CD14-positive monocyte (primary cell): Measurements from ENCODE around the gene VASH2. TPM values are rescaled to one million over a fixed set of nuclear protein-coding genes. Genes with fewer than 3 reads are reported as not detected.
A peak's percentile ranks its signal among the peaks of the same experiment; 100 is the strongest.

ENCODE experiments used
- DNase-seq, 3 donors: peaks; one replicate each; pipeline ENCODE4 v3.0.0-alpha.2; 2011 to 2022
- H2AFZ ChIP-seq: 2 replicates; pipeline ENCODE4 v1.6.0; 2012; ENCODE audit warnings: mild to moderate bottlenecking, low read depth, low read length, inconsistent platforms; ENCODE audit not compliant: insufficient read depth, poor library complexity, severe bottlenecking
- H3K27ac ChIP-seq, 2 donors: 1 replicate in 1 of 2; 2 replicates in 1 of 2; pipeline ENCODE4 v1.5.1; 2012 to 2013; ENCODE audit warnings: low read length in 2 of 2, control low read depth in 1 of 2, inconsistent platforms in 1 of 2, low read depth in 1 of 2, mild to moderate bottlenecking in 1 of 2
- H3K27me3 ChIP-seq, 2 donors: one replicate each; pipeline versions ENCODE4 v1.6.0 to v1.6.1; 2011 to 2013; ENCODE audit warnings: low read length in 2 of 2; ENCODE audit not compliant: control insufficient read depth in 2 of 2, insufficient read depth in 2 of 2
- H3K36me3 ChIP-seq, 2 donors: replicated peaks in 1 of 2; 1 replicate in 1 of 2; 2 replicates in 1 of 2; pipeline versions ENCODE4 v1.5.1 to v1.6.1; 2012 to 2013; ENCODE audit warnings: low read length in 2 of 2, control low read depth in 1 of 2, inconsistent platforms in 1 of 2, mild to moderate bottlenecking in 1 of 2; ENCODE audit not compliant: insufficient read depth in 2 of 2, control insufficient read depth in 1 of 2
- H3K4me1 ChIP-seq, 2 donors: 1 replicate in 1 of 2; 2 replicates in 1 of 2; pipeline versions ENCODE4 v1.5.1 to v1.6.1; 2012 to 2013; ENCODE audit warnings: low read length in 2 of 2, control low read depth in 1 of 2, inconsistent platforms in 1 of 2, mild to moderate bottlenecking in 1 of 2, moderate library complexity in 1 of 2; ENCODE audit not compliant: insufficient read depth in 2 of 2, control insufficient read depth in 1 of 2
- H3K4me2 ChIP-seq: replicated peaks from 2 replicates; pipeline ENCODE3; 2012; ENCODE audit warnings: low read length, moderate library complexity, mild to moderate bottlenecking; ENCODE audit not compliant: poor library complexity, severe bottlenecking; ENCODE audit errors: extremely low read depth
- H3K4me3 ChIP-seq, 3 experiments: fragments of 200-600 bp in 1 of 3; sonication (generic) in 1 of 3; replicated peaks in 1 of 3; 1 replicate in 2 of 3; 2 replicates in 1 of 3; pipeline ENCODE4 v1.5.1; 2011 to 2013; ENCODE audit warnings: low read length in 3 of 3, mild to moderate bottlenecking in 3 of 3, control low read depth in 2 of 3, low read depth in 2 of 3, inconsistent platforms in 1 of 3, moderate library complexity in 1 of 3
- H3K79me2 ChIP-seq: 2 replicates; pipeline ENCODE4 v1.6.0; 2012; ENCODE audit warnings: mild to moderate bottlenecking, control low read depth, inconsistent platforms, low read length, moderate library complexity; ENCODE audit not compliant: insufficient read depth
- H3K9ac ChIP-seq: 2 replicates; pipeline ENCODE4 v1.6.0; 2017; ENCODE audit warnings: low read length, mild to moderate bottlenecking; ENCODE audit not compliant: insufficient read depth, poor library complexity, severe bottlenecking
- H3K9me3 ChIP-seq, 2 donors: replicated peaks in 1 of 2; 1 replicate in 1 of 2; 2 replicates in 1 of 2; pipeline versions ENCODE4 v1.5.1 to v1.6.1; 2012 to 2013; ENCODE audit warnings: low read length in 2 of 2, control low read depth in 1 of 2; ENCODE audit not compliant: control insufficient read depth in 1 of 2, insufficient read depth in 1 of 2
- H4K20me1 ChIP-seq: 2 replicates; pipeline ENCODE4 v1.6.0; 2012; ENCODE audit warnings: mild to moderate bottlenecking, low read length, control low read depth, moderate library complexity; ENCODE audit not compliant: insufficient read depth
- H3K27ac Mint-ChIP-seq, 7 donors: one replicate each; pipeline ENCODE4 v1.8.0; 2020; ENCODE audit warnings: mild to moderate bottlenecking in 7 of 7, mixed read lengths in 7 of 7, moderate library complexity in 6 of 7, inconsistent platforms in 2 of 7
- H3K27me3 Mint-ChIP-seq, 3 donors: one replicate each; pipeline ENCODE4 v1.8.0; 2021 to 2022; ENCODE audit warnings: low read depth in 3 of 3, mild to moderate bottlenecking in 3 of 3, mixed read lengths in 3 of 3, moderate library complexity in 3 of 3, inconsistent platforms in 1 of 3
- H3K36me3 Mint-ChIP-seq, 2 donors: one replicate each; pipeline ENCODE4 v1.8.0; 2020; ENCODE audit warnings: mixed read lengths in 2 of 2, inconsistent platforms in 1 of 2, mild to moderate bottlenecking in 1 of 2
- H3K4me1 Mint-ChIP-seq: one replicate; pipeline ENCODE4 v1.8.0; 2020; ENCODE audit warnings: mild to moderate bottlenecking, mixed read lengths
- H3K4me3 Mint-ChIP-seq, 2 donors: one replicate each; pipeline ENCODE4 v1.8.0; 2020; ENCODE audit warnings: mild to moderate bottlenecking in 2 of 2, mixed read lengths in 2 of 2, moderate library complexity in 1 of 2
- H3K9me3 Mint-ChIP-seq, 7 donors: one replicate each; pipeline ENCODE4 v1.8.0; 2020 to 2022; ENCODE audit warnings: mixed read lengths in 7 of 7, mild to moderate bottlenecking in 6 of 7, moderate library complexity in 6 of 7, inconsistent platforms in 2 of 7
- WGBS: methylation state at CpG from one replicate; pipeline ENCODE4 v1.1.5; 2013; ENCODE audit warnings: missing lambda C conversion rate; ENCODE audit not compliant: insufficient coverage; 5-methylcytosine and 5-hydroxymethylcytosine counted together
- intact Hi-C, 2 donors: fragments of 100-400 bp; cut with micrococcal nuclease; formaldehyde crosslinking; loops; one replicate each; pipeline versions ENCODE4 v1.15.0 to v1.15.1; 2023
- polyA plus RNA-seq, 3 donors: library from polyadenylated mRNA; depleted of rRNA in 1 of 3; unstranded in 2 of 3; stranded (reverse) in 1 of 3; fragments of 300-500 nt in 2 of 3; fragments of >200 nt in 1 of 3; fragmentation: Illumina TruSeq in 2 of 3; gene quantifications; 1 replicate in 2 of 3; 2 replicates in 1 of 3; pipeline ENCODE4 v1.2.3, GENCODE V29; 2012 to 2021
- TF ChIP-seq, protein P1 (sequence below): fragments of 200-600 bp; IDR thresholded peaks from one replicate; pipeline ENCODE4 v1.8.0; 2022; ENCODE audit warnings: antibody characterized with exemption, mild to moderate bottlenecking

Gene VASH2
- polyA plus RNA-seq, 3 donors, result 0.07 TPM; not detected in 2

GRCh38 chr1:212980123-212980785 lies 29.9 kb downstream of the VASH2 start:
- TF ChIP-seq, protein P1, sequence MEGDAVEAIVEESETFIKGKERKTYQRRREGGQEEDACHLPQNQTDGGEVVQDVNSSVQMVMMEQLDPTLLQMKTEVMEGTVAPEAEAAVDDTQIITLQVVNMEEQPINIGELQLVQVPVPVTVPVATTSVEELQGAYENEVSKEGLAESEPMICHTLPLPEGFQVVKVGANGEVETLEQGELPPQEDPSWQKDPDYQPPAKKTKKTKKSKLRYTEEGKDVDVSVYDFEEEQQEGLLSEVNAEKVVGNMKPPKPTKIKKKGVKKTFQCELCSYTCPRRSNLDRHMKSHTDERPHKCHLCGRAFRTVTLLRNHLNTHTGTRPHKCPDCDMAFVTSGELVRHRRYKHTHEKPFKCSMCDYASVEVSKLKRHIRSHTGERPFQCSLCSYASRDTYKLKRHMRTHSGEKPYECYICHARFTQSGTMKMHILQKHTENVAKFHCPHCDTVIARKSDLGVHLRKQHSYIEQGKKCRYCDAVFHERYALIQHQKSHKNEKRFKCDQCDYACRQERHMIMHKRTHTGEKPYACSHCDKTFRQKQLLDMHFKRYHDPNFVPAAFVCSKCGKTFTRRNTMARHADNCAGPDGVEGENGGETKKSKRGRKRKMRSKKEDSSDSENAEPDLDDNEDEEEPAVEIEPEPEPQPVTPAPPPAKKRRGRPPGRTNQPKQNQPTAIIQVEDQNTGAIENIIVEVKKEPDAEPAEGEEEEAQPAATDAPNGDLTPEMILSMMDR, result no peak
- Histone ChIP-seq H2AFZ (no peak overlapping the region), H3K79me2 (no peaks in the 10 kb centered on the region), H3K27ac (no peak overlapping the region), H3K4me2 (no peak overlapping the region), H3K9ac (no peak overlapping the region), H3K9me3 (no peaks in the 10 kb centered on the region), H3K36me3 (no peaks in the 10 kb centered on the region), H3K4me3 (no peak overlapping the region), H4K20me1 (no peaks in the 10 kb centered on the region), H3K27me3 (no peaks in the 10 kb centered on the region), H3K4me1 (no peaks in the 10 kb centered on the region)
- peaks cover 1 to 3% (median 2%) of the 10 kb centered on the region in 3 donors for H3K27me3 Mint-ChIP-seq
- no peak overlapping the region for H3K4me3 Mint-ChIP-seq
- DNase-seq, result no peak
- H3K9me3 Mint-ChIP-seq, result peaks cover 0 to 1% (median 0%) of the 10 kb centered on the region in 7 donors
- 100% methylated on average over 3 of the region's 7 CpGs for WGBS
- no peaks in the 10 kb centered on the region for H3K4me1 Mint-ChIP-seq
- H3K27ac Mint-ChIP-seq, result peak overlapping the region in 1 of 7 donors; percentile 46
- H3K36me3 Mint-ChIP-seq, result no peaks in the 10 kb centered on the region
- intact Hi-C loops, result no loop called here

GRCh38 chr1:212981025-212981495 lies 30.7 kb downstream of the VASH2 start:
- peaks cover 0 to 1% (median 0%) of the 10 kb centered on the region in 7 donors for H3K9me3 Mint-ChIP-seq
- Histone ChIP-seq H3K27ac (no peak overlapping the region), H3K9me3 (no peaks in the 10 kb centered on the region), H3K4me2 (no peak overlapping the region), H3K27me3 (no peaks in the 10 kb centered on the region), H3K79me2 (no peaks in the 10 kb centered on the region), H4K20me1 (no peaks in the 10 kb centered on the region), H3K4me1 (no peaks in the 10 kb centered on the region), H3K9ac (no peak overlapping the region), H3K36me3 (no peaks in the 10 kb centered on the region), H3K4me3 (no peak overlapping the region), H2AFZ (no peak overlapping the region)
- H3K27ac Mint-ChIP-seq, result no peak overlapping the region
- H3K4me3 Mint-ChIP-seq, result no peak overlapping the region
- no peak for DNase-seq
- no peaks in the 10 kb centered on the region for H3K4me1 Mint-ChIP-seq
- intact Hi-C loops, result no loop called here
- H3K36me3 Mint-ChIP-seq, result no peaks in the 10 kb centered on the region
- 87% methylated on average over 9 of the region's 11 CpGs for WGBS
- TF ChIP-seq, protein P1, result no peak
- H3K27me3 Mint-ChIP-seq, result peaks cover 1 to 3% (median 2%) of the 10 kb centered on the region in 3 donors
